ENCODE results near the gene JCAD.

The JCAD gene

DNA sequence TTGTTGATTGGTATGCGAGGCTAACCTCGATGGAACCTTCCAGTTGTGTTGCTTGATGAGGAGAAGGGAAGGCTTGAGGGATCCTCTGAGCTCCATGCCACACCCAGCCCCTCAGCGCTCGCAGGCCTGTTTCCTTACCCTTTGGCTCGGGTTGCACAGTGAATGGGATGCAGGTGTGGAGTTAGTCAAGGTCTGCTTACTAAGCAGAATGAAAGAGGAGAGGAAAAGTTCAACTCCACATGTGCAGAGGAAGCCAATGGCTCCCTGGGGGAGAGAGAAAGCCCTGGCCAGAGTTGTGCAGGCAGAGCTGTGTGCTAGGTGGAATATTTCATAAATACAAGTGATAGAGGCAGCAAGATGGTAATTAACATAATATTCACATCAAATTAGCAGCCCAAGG, 85.5 kb downstream of the JCAD start:
- H3K4me1 Mint-ChIP-seq = no peaks in the 10 kb centered on the region
- no peaks in the 10 kb centered on the region for H3K36me3 Mint-ChIP-seq
- H3K27me3 Mint-ChIP-seq = peaks cover 16% of the 10 kb centered on the region
- H3K4me3 Mint-ChIP-seq = no peak overlapping the region
- peaks cover 5% of the 10 kb centered on the region for H3K9me3 Mint-ChIP-seq
- no peak overlapping the region for H3K27ac Mint-ChIP-seq
- no peak for ATAC-seq

GRCh38 chr10:29970576-29970975, 88.8 kb downstream of the JCAD start:
- Mint-ChIP-seq H3K9me3 (peaks cover 5% of the 10 kb centered on the region), H3K4me3 (no peak overlapping the region), H3K27ac (no peak overlapping the region), H3K27me3 (peaks cover 6% of the 10 kb centered on the region), H3K4me1 (no peaks in the 10 kb centered on the region), H3K36me3 (no peaks in the 10 kb centered on the region)
- ATAC-seq = no peak

- Mint-ChIP-seq H3K27ac (no peak overlapping the region), H3K4me3 (no peak overlapping the region), H3K27me3 (peaks cover under 1% of the 10 kb centered on the region), H3K4me1 (no peaks in the 10 kb centered on the region), H3K36me3 (no peaks in the 10 kb centered on the region), H3K9me3 (peaks cover 5% of the 10 kb centered on the region)
- ATAC-seq = no peak
These were observed 89.4 kb downstream of the JCAD start for GRCh38 chr10:29970012-29970396.

- Mint-ChIP-seq H3K27ac (no peak overlapping the region), H3K36me3 (no peaks in the 10 kb centered on the region), H3K9me3 (no peaks in the 10 kb centered on the region), H3K27me3 (no peaks in the 10 kb centered on the region), H3K4me3 (no peak overlapping the region), H3K4me1 (no peaks in the 10 kb centered on the region)
- ATAC-seq = no peak
These were observed 90.0 kb downstream of the JCAD start for GRCh38 chr10:29969255-29970011.

GRCh38 chr10:29968585-29968984, 90.8 kb downstream of the JCAD start:
- Mint-ChIP-seq H3K27ac (no peak overlapping the region), H3K36me3 (no peaks in the 10 kb centered on the region), H3K4me3 (no peak overlapping the region), H3K27me3 (no peaks in the 10 kb centered on the region), H3K4me1 (no peaks in the 10 kb centered on the region), H3K9me3 (no peaks in the 10 kb centered on the region)
- ATAC-seq = no peak

- Mint-ChIP-seq H3K4me1 (no peaks in the 10 kb centered on the region), H3K36me3 (no peaks in the 10 kb centered on the region), H3K4me3 (no peak overlapping the region), H3K9me3 (no peaks in the 10 kb centered on the region), H3K27ac (no peak overlapping the region), H3K27me3 (peaks cover 6% of the 10 kb centered on the region)
- no peak for ATAC-seq
These were observed 93.1 kb downstream of the JCAD start for GRCh38 chr10:29966269-29966668.
